Amygdala (tissue), 56 donors: ENCODE results near the gene PRM1.

ENCODE experiments used
- DNase-seq, 56 donors: peaks; one replicate each; lab custom pipeline; 2025; lab: John Stamatoyannopoulos, UW

Gene PRM1

GRCh38 chr16:11240636-11241473 is 40.3 kb downstream of the PRM1 start:
- no peak for DNase-seq

GRCh38 chr16:11239644-11240632 is 41.2 kb downstream of the PRM1 start:
- DNase-seq: no peak

- no peak for DNase-seq
Observed at GRCh38 chr16:11238272-11239202, 42.6 kb downstream of the PRM1 start.

GRCh38 chr16:11236461-11237254 is 44.5 kb downstream of the PRM1 start:
- no peak for DNase-seq

- DNase-seq: no peak
Observed at GRCh38 chr16:11235703-11235991, 45.5 kb downstream of the PRM1 start.

- DNase-seq: no peak
Observed at GRCh38 chr16:11234884-11235702, 46.0 kb downstream of the PRM1 start.

- DNase-seq: no peak
Observed at GRCh38 chr16:11233727-11234376, 47.3 kb downstream of the PRM1 start.

GRCh38 chr16:11232852-11233726 is 48.0 kb downstream of the PRM1 start:
- peak in 5 of 56 donors; percentile 8 to 27 (median 14) for DNase-seq

GRCh38 chr16:11232302-11232851 is 48.8 kb downstream of the PRM1 start:
- DNase-seq: no peak

- no peak for DNase-seq
Observed at GRCh38 chr16:11231367-11231970, 49.7 kb downstream of the PRM1 start.
